Astrocyte of the cerebellum (primary cell): ENCODE results near the gene PAQR6.
"Not testable (repeated sequence)": the region's sequence is repeated elsewhere in the genome, so short reads cannot be mapped to it uniquely, and the experiment has no call there.

Experiments used
- DNase-seq: peaks from one replicate; pipeline ENCODE4 v3.0.0-alpha.2; 2011; ENCODE audit warnings: low read depth
- H3K4me3 ChIP-seq: 2 replicates; pipeline ENCODE4 v1.5.1; 2011; ENCODE audit warnings: mild to moderate bottlenecking, low read depth, low read length, moderate library complexity
- CTCF ChIP-seq: IDR thresholded peaks from 2 replicates; pipeline ENCODE4 v1.5.1; 2012; ENCODE audit warnings: low read length, low read depth, moderate library complexity, mild to moderate bottlenecking; ENCODE audit errors: missing control alignments
- in situ Hi-C: cut with HindIII; loops from 2 replicates; pipeline ENCODE4 v1.10.0; 2017; ENCODE audit warnings: low sequenced_read_pairs

The PAQR6 gene

GRCh38 chr1:156221986-156222692 is 25.7 kb downstream of the PAQR6 start:
- in situ Hi-C loops, result loop anchor here (10.0 kb wide), 1 partner anchor 87 kb away; no protein-coding TSS in a partner anchor
- DNase-seq, result no peak
- H3K4me3 ChIP-seq, result no peak overlapping the region
- TF ChIP-seq CTCF, result no peak

DNA sequence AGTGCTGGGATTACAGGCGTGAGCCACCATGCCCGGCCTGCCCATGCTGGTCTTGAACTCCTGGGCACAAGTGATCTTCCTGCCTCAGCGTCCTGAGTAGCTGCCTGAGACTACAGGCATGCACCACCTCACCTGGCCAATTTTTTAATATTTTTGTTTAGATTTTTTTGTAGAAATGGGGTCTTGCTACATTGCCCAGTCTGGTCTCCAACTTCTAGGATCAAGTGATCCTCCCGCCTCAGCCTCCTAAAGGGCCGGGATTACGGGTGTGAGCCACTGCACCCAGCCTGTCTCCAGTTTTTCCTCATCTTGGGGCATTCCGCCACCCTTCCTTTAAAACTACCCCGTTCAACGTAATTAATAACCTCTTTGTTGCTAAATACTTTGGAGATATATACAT is 27.6 kb downstream of the PAQR6 start:
- H3K4me3 ChIP-seq, result no peak overlapping the region
- in situ Hi-C loops, result loop anchor here (10.0 kb wide), 1 partner anchor 85 kb away; no protein-coding TSS in a partner anchor
- TF ChIP-seq CTCF, result no peak
- DNase-seq, result no peak

DNA sequence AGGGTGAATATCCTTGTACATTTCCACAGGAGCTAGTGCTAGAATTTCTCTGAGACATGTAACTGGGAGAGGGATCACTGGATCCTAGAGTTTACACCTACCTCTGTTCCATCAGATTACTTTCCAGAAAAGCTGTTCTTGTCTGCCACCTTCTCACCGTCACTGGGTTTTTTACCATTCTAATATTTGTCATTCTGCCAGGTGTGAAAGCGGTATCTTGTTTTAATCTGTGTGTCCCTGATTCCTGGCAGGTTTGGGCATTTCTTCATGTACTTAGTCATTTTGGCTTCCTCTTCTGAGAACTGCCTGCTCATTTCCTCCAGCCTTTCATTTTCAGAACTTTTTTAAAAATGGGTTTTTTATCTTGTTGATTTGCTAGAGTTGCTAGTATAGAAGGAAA is 30.0 kb downstream of the PAQR6 start:
- no peak overlapping the region for H3K4me3 ChIP-seq
- in situ Hi-C loops, result no loop called here
- no peak for DNase-seq
- no peak for TF ChIP-seq CTCF

DNA sequence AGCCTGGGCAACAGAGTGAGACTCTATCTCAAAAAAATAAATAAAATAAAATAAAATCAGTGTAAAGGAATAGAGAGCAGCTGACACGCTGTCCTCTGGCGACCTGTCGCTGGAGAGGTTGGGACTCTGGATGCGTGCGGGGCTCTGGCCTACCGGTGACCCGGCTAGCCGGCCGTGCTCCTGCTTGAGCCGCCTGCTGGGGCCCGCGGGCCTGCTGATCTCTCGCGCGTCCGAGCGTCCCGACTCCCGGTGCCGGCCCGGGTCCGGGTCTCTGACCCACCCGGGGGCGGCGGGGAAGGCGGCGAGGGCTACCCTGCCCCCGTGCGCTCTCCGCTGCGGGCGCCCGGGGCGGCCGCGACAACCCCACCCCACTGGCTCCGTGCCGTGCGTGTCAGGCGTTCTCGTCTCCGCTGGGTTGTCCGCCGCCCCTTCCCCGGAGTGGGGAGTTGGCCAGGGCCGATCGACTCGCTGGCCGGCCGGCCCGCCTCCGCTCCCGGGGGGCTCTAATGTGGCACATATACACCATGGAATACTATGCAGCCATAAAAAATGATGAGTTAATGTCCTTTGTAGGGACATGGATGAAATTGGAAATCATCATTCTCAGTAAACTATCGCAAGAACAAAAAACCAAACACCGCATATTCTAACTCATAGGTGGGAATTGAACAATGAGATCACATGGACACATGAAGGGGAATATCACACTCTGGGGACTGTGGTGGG is 31.3 kb downstream of the PAQR6 start:
- in situ Hi-C loops, H3K4me3 ChIP-seq, DNase-seq: not testable (repeated sequence)

- TF ChIP-seq CTCF, result no peak
- in situ Hi-C loops, result no loop called here
- H3K4me3 ChIP-seq, result peak overlapping the region; percentile 77
- no peak for DNase-seq
Measured at GRCh38 chr1:156214024-156214748, 33.7 kb downstream of the PAQR6 start.

DNA sequence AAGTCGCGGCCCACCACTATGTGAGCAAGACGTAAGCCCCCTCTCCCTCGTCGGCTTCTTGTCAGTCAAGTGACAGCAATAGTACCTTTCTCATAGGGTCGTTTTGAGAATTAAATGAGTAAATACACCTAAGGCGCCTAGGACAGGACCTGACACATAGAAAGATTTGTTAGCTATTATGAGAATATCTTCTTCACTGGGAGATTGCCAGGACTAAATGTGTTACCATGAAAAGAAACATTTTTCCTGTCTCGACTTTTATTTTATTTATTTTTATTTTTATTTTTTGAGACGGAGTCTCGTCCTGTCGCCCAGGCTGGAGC is 34.3 kb downstream of the PAQR6 start:
- DNase-seq, result no peak
- TF ChIP-seq CTCF, result no peak
- peak overlapping the region; percentile 77 for H3K4me3 ChIP-seq
- in situ Hi-C loops, result no loop called here
